IPS DF 4.7 (cell line): ENCODE results near the gene MMP20.

Source experiments
- DNase-seq: peaks from one replicate; pipeline ENCODE4 v3.0.0-alpha.2; 2013; ENCODE audit warnings: low spot score; ENCODE audit errors: extremely low read depth

Gene MMP20

DNA sequence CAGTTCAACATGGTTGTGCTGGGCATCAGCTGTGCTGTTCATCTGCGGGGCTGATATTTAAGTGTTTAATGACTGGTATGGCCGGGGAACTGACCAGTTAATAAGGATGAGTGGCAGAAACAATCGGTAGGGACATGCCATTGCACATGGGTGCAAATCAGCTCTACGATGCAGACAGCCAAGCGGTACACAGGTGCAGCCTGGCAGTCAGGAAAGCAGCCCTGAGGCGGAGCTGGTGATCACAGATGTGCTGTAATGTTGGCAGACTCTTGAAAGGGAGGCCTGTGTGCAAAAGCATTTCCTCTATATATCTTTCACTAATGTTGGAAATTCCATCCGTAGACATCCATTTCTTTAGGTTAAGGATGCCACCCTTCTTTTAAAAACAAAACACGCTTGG, 1.1 kb downstream of the MMP20 start:
- no peak for DNase-seq

DNA sequence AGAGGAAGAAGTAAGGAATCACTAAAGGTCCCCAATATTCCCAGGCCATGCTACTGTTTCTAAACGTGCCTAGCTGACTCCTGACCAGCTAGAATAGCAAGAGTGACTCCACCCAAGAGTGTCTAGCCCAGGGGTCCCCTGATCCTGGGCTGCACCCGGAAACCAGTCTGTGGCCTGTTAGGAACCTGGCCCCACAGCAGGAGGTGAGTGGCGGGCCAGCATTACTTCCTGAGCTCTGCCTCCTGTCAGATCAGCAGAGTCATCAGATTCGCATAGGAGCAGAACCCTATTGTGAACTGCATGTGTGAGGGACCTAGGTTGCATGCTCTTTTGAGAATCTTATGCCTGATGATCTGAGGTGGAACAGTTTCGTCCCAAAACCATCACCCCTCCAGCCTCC, 2.0 kb downstream of the MMP20 start:
- no peak for DNase-seq

DNA sequence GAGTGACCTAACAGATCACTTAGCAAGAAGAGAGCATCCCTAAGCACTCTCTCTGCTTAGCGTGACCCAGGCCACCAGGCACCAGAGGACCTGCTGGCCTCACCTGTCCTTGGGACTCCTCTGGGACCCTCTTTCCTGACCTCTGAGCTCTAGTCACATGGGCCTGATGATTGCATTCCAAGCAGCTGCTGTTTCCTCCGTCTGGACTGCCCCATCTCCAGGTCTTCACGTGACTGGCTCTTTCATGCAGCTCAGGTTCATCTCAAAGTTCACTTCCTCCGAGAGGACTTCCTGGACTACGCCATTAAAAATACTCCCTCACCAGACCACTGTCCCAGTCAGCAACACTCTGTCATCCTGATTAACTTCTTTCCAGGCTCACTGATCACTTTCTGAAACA, 2.9 kb downstream of the MMP20 start:
- DNase-seq = no peak

DNA sequence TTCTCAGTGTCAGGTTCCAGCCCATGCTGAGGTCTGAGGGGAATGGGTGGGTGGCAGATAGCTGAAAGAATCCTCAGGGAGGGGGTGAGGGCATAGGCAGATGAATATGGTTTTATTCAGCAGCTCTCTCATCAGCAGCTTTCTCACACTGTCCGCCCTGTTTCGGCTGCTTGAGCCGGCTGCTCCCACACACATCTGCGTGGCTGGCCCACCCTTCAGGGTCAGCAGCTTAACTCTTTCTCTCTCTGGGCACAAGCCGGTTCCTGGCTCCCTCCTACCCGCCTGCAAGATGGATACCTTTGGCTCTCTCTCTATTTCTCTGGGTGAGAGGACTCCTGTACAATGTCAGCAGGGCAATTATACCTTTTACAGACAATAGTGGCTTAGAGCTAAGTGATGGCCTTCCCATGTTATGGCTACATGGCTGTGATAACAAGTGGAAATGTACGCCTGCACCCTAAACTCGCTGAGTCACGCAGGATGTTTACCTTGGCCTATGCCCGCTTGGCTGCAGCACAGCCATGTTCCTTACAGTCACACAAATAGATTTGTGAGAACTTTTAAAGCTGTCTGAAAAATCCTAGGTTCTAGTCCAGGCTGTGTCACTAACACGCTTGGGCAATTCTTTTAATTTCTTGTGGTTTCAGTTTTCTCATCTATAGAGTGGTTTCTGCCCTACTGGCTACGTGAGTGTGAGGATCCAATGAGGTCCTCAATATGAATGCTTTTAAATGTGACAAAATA, 4.1 kb downstream of the MMP20 start:
- no peak for DNase-seq

DNA sequence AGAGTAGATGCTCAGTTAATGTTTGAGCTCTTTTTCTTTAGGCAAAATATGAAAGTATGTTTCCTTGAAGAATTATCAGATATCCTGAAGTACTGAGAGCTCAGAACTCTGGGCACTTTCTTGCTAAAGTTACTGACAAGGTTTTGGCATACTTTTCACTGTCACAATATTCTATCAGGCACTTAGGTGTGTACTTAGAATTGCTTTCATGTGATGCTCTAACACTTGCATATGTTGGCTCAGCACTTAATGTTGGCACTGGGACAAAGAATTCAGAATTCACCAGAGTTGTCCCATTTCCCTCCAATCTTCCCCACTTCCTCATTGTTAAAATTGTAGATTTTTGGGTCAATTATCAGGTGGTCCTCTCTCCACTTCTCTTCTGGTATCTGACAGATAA, 5.0 kb downstream of the MMP20 start:
- no peak for DNase-seq

DNA sequence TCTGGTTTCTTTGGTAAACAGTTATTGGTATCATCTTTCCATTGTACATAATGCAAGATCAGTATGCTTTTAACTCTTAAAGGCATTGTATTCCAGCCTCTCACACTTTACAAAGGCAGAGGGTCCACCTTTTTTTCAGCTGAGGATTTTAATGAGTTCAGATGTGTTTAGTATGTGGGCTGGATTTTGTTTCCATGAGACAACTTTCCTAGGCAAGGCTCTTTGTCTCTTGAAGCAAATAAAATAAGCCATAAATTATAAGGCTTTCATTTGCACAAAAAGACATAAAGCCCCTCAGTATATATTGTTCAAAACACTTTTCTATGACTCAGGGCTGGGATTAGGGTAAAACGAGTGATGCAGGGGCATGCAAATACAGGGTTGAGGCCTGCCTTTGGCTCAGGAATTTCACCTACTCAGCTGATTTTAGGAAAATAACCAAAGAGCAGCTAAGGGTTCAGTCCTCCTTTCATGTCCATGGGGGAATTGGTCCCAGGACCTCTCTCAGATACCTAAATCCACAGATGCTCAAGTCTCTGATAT, 7.6 kb downstream of the MMP20 start:
- DNase-seq = no peak

DNA sequence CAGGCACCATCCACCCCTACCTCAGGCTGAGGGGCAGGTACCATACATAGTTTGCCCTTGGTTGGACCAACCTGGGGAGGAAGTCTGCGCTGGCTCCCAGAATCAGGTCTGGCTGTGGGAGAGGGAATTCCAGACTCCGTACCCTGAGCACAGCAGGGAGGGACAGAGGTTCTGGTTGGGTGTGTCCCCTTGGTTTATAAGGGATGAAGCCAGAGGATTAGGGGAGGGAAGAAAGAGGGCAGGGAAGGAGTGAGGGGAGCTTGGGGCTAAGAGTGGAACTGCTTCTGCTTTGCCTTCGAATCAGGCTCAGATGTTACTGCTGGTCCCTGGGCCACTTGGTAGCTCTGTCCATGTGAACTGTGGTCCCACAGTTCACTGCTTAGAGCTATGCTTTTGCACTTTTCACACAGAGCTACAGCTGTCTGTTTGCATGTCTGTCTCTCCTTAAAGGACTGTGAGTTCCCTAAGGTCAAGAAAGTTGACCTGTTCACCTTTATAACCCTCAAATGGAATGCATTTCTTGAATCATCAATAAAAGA, 9.2 kb downstream of the MMP20 start:
- no peak for DNase-seq

DNA sequence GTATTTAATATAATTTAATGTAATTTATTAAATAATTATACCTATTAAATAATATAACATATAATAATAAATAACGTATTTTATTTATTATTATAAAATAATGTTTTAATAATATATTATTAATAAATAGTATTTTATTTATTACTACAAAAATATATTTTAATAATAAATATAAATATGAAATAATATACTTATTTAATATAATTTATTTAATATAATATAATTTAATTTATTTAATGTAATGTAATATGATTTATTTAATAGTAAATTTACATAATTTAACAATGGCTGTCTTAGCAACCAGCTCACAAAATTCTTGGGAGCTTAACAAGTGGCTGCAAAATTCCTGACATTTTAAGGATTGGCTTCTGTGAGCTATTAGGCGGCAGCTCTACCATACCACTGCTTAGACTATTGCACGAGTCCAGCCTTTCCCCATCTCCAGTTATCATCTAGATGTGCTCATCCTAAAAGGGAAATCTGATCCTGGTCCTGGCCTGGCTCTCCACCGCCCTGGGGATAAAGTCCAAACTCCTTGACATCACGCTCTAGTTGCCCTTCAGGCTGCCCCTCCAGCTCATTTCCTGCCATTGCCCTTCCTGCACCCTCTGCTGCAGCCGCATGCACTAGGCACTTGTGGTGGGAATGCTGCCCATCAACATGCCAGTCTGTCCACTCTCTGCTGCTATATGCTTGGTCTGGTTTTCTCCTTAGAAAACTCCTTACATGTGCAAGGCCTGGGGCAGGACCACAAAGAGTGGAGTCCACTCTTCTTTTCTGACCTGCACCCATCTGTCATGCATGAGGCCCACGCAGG, 9.8 kb downstream of the MMP20 start:
- DNase-seq = no peak

DNA sequence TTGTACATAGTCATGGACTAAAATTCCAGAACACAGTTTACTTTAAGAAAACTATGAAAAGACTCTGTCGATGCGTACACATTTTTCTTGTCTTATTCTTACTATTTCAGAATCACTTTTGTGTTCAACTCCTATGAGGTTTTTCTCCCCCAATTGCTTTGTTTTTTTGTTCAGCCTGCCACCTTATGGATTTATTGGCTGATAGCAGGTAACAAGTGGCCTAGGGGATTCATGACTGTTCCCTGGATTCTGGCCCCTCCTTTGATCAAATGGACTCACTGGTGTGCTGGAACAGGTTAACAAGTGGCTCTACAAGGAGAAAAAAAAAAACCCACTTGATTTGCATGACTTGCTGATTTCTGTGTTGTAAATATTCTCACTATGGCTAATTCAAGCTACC, 10.6 kb downstream of the MMP20 start:
- DNase-seq = no peak

DNA sequence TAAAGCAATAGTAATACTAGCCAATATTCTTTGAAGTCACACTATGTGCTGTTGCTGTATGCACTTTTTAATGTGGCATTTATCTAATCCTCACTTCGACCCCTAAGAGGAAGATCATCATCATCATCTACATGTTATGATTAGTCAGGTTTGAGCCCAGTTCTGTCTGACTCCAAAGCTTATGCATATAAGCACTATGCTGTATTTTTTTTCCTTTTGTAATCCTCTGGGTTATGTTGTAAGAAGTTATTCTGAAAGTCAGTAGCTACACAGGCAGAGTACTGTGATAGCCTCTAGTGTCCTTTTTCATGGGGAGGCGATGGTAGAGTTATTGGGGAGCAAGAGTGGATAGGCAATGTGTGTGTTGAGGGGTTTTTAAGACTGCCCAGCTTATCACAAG, 11.1 kb downstream of the MMP20 start:
- DNase-seq = no peak

DNA sequence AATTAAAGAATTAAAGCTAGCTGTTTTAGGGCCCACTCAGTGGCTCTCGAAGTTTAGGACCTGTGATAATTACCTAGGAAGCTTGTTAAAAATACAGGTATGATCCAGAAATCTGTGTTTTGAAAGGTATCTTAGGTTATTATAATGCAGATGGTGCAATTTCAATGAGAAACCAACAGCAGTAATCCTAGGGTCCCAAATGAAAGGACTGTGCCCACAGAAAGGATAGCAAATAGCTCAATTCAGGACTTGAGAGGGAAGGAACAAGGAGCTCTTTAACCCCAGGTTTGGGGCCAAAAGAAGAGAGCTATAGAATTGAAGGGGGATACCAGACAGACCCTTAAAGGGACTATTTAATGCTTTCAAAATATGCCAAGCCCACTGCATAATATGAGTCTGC, 11.7 kb downstream of the MMP20 start:
- DNase-seq = no peak

DNA sequence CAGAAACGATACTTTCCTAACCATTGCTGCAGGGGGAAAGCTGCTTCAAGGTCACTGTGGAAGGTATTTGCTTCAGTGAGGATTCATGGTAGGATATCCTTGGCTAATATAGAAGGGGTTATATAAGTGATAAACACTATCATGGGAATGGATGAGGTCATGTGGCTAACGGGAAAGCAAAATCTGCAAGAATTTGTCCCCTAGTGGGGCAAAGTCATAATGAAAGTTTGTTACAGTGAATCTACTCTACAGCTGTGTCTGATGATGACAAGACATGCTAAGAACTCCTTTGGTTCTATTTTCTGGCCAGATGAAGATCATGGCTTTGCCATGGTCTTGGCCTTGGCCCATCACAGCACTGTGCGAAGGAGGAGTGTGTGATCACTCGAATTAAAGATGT, 13.8 kb downstream of the MMP20 start:
- DNase-seq = no peak

DNA sequence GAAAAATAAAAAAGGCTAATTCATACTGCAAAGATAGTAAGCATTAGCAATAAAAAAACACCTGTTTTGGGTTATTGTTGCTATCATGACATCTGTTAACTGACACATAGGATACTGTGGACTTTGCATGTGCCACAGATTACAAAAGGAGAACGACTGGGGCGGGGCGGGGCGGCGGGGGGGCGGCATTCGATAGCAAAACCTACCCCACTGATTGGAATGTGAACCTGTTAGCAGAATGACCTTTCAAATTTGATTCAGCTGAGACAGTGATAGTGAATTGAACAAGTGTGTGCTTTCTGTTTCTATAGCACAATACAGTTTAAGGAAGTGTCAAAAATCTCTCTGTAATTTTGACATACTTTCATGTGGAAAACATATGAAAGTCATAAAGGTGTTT, 14.9 kb downstream of the MMP20 start:
- DNase-seq = no peak

DNA sequence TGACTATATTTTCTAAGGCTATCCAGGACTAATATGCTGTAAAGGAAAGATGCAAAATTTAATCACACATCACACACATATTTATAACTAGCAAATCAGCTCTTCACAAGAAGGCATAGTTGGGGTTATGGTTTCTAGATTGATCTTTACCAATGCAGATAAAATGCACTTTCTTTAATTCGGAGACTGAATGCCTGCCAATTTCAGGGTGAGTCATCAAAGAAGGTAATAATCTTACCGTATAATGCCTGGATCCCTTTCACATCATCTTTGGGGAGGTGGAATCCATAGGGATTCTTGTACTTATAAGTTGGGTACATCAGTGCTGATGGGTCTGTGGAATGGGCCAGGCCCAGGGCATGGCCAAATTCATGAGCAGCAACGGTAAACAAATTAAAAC, 16.4 kb downstream of the MMP20 start:
- no peak for DNase-seq

DNA sequence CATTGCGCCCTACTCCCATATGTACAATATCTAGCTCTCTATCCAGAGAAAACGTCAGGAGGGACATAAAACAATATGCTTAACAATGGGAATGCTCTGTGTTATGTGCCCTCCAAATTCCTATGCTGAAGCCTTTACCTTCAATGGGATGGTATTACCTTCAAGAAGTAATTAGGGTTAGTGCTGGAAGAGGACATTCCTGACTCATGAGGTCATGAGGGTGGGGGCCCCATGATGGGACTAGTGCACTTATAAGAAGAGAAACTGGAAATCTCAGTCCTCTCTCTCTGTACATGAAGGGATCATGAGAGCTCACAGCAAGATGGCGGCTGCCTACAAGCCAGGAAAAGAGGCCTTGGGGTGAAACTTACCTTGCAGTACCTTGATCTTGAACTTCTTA, 20.3 kb downstream of the MMP20 start:
- no peak for DNase-seq

DNA sequence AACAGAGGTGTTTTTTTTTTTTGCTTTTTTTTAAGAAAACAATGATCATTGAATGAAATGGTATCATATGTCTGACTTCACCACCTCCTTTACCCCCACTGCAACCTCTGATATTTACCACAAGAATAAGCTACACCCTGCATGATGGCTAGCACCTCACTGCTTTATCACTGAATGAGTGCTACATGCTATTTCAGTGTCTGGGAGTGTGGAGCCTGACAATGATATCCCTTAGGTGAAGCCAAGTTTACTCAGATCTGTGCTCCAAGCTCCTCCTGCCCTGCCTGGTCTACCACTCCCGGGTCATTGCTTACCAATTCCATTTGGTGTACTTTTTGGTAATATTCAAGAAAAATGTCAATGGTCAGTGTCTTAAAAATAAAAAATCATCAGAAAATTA, 21.1 kb downstream of the MMP20 start:
- no peak for DNase-seq

DNA sequence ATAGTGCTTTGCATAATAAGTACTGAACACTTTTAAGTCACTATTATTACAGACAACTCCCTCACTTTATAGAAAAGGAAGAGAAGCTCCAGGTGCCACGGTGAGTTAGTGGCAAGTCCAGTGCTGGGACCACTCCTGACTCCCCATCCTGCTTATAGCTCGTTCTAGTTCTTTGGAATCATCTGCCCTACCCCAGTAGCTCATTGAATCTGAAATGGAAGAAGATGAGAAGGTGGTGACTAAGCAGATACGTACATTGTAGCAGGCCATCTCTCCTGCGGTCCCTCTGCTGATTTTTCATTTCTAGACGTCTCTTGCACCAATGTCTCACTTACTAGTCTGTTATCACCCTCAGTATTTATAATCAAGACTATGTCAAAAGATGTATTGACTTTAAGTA, 21.6 kb downstream of the MMP20 start:
- no peak for DNase-seq

DNA sequence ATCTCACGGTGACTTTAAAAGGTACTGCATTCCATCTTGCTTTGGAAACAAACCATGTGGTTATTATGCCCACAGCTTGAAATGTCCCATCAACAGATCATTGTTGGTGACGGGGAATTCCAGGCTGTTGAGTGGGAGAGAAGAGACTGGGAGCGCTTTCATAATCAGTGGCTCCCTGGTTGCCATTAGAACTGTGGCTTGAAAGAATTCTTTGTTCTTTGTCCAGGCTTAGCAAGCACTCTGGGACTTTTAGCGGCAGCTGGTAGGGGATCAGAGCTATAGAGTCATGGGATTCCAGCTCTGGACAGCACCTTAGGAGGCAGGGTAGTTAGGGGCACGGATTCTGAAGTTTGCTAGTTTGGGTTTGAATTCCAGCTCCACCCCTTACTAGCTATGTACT, 22.0 kb downstream of the MMP20 start:
- no peak for DNase-seq

DNA sequence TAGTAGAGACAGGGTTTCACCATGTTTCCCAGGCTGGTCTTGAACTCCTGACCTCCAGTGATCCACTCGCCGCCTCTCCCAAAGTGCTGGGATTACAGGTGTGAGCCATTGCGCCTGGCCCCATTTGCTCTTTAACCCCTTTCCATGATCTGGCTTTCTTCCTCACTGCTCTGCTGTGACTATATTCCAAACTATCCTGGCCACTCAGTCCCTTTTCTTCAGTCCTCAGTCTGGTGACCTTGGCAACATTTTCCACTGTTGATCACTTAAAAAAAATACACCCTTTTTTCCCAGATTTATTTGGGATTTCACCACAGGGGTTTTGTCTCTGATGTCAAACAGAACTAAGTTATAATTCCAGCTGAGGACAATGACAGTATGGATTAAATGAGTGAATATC, 24.5 kb downstream of the MMP20 start:
- DNase-seq = no peak

DNA sequence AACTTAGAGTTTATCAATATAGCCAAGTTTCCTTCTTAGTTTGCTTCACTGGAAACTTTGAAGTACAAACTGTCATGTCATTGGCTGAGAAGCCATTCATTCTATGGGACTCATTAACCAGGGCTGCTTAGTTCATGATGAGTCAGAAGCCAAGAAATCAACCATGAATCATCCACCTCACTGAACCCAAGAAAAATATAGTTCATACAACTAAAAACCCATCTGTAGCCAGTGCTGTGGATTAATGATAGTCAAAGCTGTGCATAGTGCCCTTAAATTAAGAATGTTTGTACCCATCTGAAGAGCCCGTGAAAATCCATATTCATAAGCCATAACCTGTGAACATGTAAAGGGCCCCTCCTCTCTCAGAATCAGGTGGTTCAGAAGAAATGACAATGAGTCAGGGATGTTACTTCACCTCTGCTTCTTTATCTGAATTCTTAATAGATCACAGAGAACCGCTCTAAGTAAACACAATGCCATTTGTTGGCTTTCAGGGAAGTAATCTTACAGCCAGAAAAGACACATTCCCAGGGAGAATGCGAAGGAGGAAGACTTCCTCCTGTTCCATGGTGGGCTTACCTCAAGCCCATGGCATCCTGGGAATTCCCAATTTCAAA, 25.4 kb downstream of the MMP20 start:
- no peak for DNase-seq

DNA sequence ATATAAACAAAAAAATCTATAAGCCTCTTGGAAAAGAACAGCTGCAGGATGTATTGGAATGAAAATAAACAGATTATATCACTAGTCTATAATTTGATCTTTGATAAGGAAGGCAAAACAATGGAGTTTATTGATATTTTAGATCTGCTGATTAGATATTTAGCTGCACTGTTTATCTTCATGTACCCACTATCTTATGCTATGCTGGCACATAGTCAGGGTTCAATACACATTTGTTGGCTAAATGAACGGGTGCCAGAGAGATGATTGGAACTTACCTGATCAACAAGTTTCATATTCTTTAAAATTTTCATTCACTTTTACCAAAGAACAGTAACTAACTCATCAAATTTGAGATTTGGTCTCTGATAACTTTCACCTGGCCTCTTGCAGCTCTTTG, 26.9 kb downstream of the MMP20 start:
- DNase-seq = no peak

DNA sequence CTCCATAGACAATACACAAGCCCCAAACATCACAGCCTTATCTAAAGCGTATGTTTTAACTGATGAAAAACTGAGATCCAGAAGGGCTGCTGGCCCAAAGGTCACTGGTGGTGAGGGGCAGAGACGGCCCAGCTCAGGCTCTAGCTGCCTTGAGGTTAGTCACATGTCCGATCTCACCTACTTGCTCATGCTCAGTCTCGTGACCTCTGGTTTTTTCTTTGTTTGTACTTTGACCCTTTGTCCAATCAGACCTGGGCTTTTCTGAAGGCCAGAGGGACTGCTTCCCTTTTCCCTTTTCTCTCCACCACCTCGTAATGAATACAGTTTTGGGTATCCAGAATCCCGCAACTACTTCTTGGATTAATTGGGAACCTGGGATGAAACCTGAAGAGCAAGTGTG, 28.6 kb downstream of the MMP20 start:
- DNase-seq = no peak
